HPDE6-E6E7 (cell line): ENCODE data around the gene ASXL1.

Experiments used
- DNase-seq: peaks from one replicate; pipeline ENCODE4 v3.0.0; 2011; ENCODE audit warnings: missing footprints; ENCODE audit errors: extremely low spot score

The ASXL1 gene

GRCh38 chr20:32453467-32454163, 95.5 kb downstream of the ASXL1 start:
- DNase-seq: no peak

- DNase-seq: no peak
Measured at GRCh38 chr20:32454164-32455145, 96.3 kb downstream of the ASXL1 start.

GRCh38 chr20:32455171-32455900, 97.2 kb downstream of the ASXL1 start:
- no peak for DNase-seq

GRCh38 chr20:32455901-32456701, 98.0 kb downstream of the ASXL1 start:
- no peak for DNase-seq

GRCh38 chr20:32456869-32457478, 98.8 kb downstream of the ASXL1 start:
- peak; percentile 79 for DNase-seq

- peak; percentile 84 for DNase-seq
Measured at GRCh38 chr20:32457479-32457986, 99.4 kb downstream of the ASXL1 start.

GRCh38 chr20:32458061-32458836, 100.1 kb downstream of the ASXL1 start:
- no peak for DNase-seq

GRCh38 chr20:32458837-32459220, 100.7 kb downstream of the ASXL1 start:
- DNase-seq: no peak

- no peak for DNase-seq
Measured at GRCh38 chr20:32460231-32460630, 102.1 kb downstream of the ASXL1 start.

- DNase-seq: no peak
Measured at GRCh38 chr20:32460683-32461320, 102.7 kb downstream of the ASXL1 start.

- DNase-seq: no peak
Measured at GRCh38 chr20:32461836-32462600, 103.9 kb downstream of the ASXL1 start.

- no peak for DNase-seq
Measured at GRCh38 chr20:32462900-32463641, 104.9 kb downstream of the ASXL1 start.

GRCh38 chr20:32463642-32464400, 105.7 kb downstream of the ASXL1 start:
- no peak for DNase-seq

GRCh38 chr20:32464401-32465091, 106.4 kb downstream of the ASXL1 start:
- no peak for DNase-seq

GRCh38 chr20:32465092-32465900, 107.2 kb downstream of the ASXL1 start:
- peak; percentile 78 for DNase-seq
